ENCODE data around the gene RELL1. TPM values are rescaled to one million over a fixed set of nuclear protein-coding genes. Genes with fewer than 3 reads are reported as not detected.

The RELL1 gene
- total RNA-seq, 2 donors from 2014 or later, result 25.3 to 33.9 TPM

- Histone ChIP-seq H3K36me3 (no peaks in the 10 kb centered on the region), H3K9me3 (no peaks in the 10 kb centered on the region), H3K4me3 (no peak overlapping the region), H3K27ac (peak overlapping the region in 1 of 2 donors; percentile 67), H3K27me3 (no peaks in the 10 kb centered on the region), H3K4me1 (peaks cover 0 to 68% of the 10 kb centered on the region in 2 donors)
- TF ChIP-seq CTCF (IDR thresholded peaks at IDR 0.05), result no peak
- no peak for DNase-seq (ENCODE audit: low spot score)
Observed at GRCh38 chr4:37664696-37665095, 21.5 kb downstream of the RELL1 start.

DNA sequence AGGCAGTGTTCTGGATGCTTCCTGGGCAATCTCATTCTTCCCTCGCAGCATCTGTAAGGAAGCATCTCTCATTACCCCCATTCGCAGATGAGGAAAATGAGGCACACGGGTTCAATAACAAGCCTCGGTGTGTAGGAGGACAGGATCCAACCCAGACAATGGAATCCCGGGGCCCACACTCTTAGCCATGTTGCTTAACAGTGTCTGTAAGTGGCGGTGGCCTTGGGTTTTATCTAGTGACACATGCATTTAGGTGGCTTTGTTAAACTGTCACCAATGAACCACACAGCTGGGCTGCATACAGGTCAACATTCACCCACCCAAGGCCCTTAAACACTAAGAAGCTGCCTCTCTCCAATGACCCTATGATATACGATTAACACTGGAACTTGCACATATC lies 22.6 kb downstream of the RELL1 start:
- Histone ChIP-seq H3K9me3 (no peaks in the 10 kb centered on the region), H3K36me3 (no peaks in the 10 kb centered on the region), H3K4me1 (peaks cover 0 to 68% of the 10 kb centered on the region in 2 donors), H3K27me3 (no peaks in the 10 kb centered on the region), H3K4me3 (no peak overlapping the region), H3K27ac (peak overlapping the region; percentile 3 to 59)
- no peak for TF ChIP-seq CTCF (IDR thresholded peaks at IDR 0.05)
- no peak for DNase-seq (ENCODE audit: low spot score)

GRCh38 chr4:37662861-37663390 lies 23.2 kb downstream of the RELL1 start:
- Histone ChIP-seq H3K27me3 (no peaks in the 10 kb centered on the region), H3K9me3 (no peaks in the 10 kb centered on the region), H3K4me3 (no peak overlapping the region), H3K4me1 (peaks cover 0 to 68% of the 10 kb centered on the region in 2 donors), H3K36me3 (no peaks in the 10 kb centered on the region), H3K27ac (peak overlapping the region; percentile 59 to 60)
- no peak for TF ChIP-seq CTCF (IDR thresholded peaks at IDR 0.05)
- DNase-seq (ENCODE audit: low spot score), result no peak

GRCh38 chr4:37662251-37662650 lies 23.9 kb downstream of the RELL1 start:
- Histone ChIP-seq H3K4me3 (no peak overlapping the region), H3K36me3 (no peaks in the 10 kb centered on the region), H3K27me3 (no peaks in the 10 kb centered on the region), H3K4me1 (peaks cover 0 to 61% of the 10 kb centered on the region in 2 donors), H3K27ac (peak overlapping the region; percentile 59 to 60), H3K9me3 (no peaks in the 10 kb centered on the region)
- no peak for TF ChIP-seq CTCF (IDR thresholded peaks at IDR 0.05)
- no peak for DNase-seq (ENCODE audit: low spot score)

DNA sequence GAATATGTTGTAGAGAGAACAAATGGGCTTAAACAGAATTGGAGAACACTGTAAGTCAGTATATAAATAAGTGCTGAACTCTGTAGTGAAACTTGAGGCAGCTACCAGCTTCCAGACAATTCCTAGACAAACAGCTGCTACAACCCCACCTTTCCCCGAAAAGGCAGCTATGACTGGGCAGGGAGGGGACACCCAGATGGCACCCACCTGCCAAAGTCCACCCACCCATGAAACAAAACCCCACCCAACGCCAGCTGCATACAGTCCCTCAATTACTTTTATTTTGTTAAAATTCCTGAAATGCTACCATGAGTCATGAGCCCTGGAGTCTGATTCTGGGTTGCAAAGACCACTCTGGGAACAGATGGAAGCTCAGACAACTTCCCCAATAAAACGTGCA lies 24.4 kb downstream of the RELL1 start:
- TF ChIP-seq CTCF (IDR thresholded peaks at IDR 0.05), result no peak
- peak overlapping the region; percentile 59 to 60 for H3K27ac ChIP-seq
- DNase-seq (ENCODE audit: low spot score), result no peak
- no peak overlapping the region for H3K4me3 ChIP-seq
- no peaks in the 10 kb centered on the region for H3K36me3 ChIP-seq
- H3K4me1 ChIP-seq, result peaks cover 0 to 56% of the 10 kb centered on the region in 2 donors
- H3K27me3 ChIP-seq, result no peaks in the 10 kb centered on the region
- peaks cover 0 to 5% of the 10 kb centered on the region in 2 donors for H3K9me3 ChIP-seq

DNA sequence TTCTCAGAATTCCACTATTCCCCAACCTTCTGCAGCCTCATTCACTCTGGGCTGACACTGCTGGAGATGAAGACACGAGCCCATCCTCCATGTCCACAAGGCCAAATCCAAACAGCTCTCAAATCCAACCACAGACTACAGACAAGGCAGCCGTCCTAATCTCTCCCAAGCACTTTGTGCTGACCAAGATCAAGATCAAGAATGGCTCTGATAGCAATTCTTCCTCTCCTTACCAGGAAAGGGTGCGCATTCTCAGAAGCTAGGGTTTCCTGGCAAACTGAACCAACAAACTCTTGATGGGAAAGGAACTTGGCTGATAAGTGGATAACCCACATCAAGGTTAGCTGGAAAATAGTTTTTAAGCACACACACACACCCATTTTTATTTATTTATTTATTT lies 26.5 kb downstream of the RELL1 start:
- peaks cover 0 to 14% of the 10 kb centered on the region in 2 donors for H3K9me3 ChIP-seq
- DNase-seq (ENCODE audit: low spot score), result no peak
- no peaks in the 10 kb centered on the region for H3K27me3 ChIP-seq
- H3K36me3 ChIP-seq, result no peaks in the 10 kb centered on the region
- H3K4me1 ChIP-seq, result peaks cover 0 to 36% of the 10 kb centered on the region in 2 donors
- no peak overlapping the region for H3K4me3 ChIP-seq
- TF ChIP-seq CTCF (IDR thresholded peaks at IDR 0.05), result no peak
- no peak overlapping the region for H3K27ac ChIP-seq
